Measurements from ENCODE around the gene ROR1. TPM values are rescaled to one million over a fixed set of nuclear protein-coding genes. Genes with fewer than 3 reads are reported as not detected.

Gene ROR1
- total and polyA plus RNA-seq, 2 of the 4 experiments (the other 2 are of a cell fraction), result 4.4 to 10.0 TPM

- no peak overlapping the region for H2AK5ac ChIP-seq (ENCODE audit: low read depth, low read length)
- no peak overlapping the region for H2AFZ ChIP-seq (replicated peaks; ENCODE audit: low read length, poor library complexity)
- H3K4ac ChIP-seq (ENCODE audit: low read depth, low read length), result no peak overlapping the region
- H3K9ac ChIP-seq (ENCODE audit: low read depth, low read length), result no peak overlapping the region
- no peak overlapping the region for H3K27ac ChIP-seq (ENCODE audit: insufficient read depth, low read length)
- WGBS, 2 experiments (ENCODE audit: extremely low coverage in 2 of 2, insufficient read length in 1 of 2), result 90% methylated on average over 2 of the region's 3 CpGs; no CpG with 5 or more reads in 1 of the 2 experiments
- H3K79me1 ChIP-seq (ENCODE audit: low read depth in 1 of 2, low read length in 2 of 2), result no peaks in the 10 kb centered on the region
- DNase-seq (no peak), ATAC-seq (ENCODE audit: low read depth) (no peak)
- dilution Hi-C loops (cut with HindIII; ENCODE audit: low sequenced_read_pairs, unreplicated experiment), result no loop called here
- no peak overlapping the region for H3K14ac ChIP-seq (replicated peaks; ENCODE audit: low read depth, low read length)
- H2BK20ac ChIP-seq (ENCODE audit: low read depth, low read length), result no peak overlapping the region
- no peak overlapping the region for H2BK120ac ChIP-seq (ENCODE audit: low read depth, low read length)
- no peak overlapping the region for H4K91ac ChIP-seq (ENCODE audit: insufficient read depth, low read depth, low read length)
- H4K8ac ChIP-seq (ENCODE audit: low read depth in 2 of 2, low read length in 2 of 2), result no peak overlapping the region
- H4K20me1 ChIP-seq (ENCODE audit: insufficient read depth, low read length), result no peaks in the 10 kb centered on the region
- H3K4me3 ChIP-seq (ENCODE audit: insufficient read depth, low read depth, low read length), result no peak overlapping the region
- H3K23ac ChIP-seq (ENCODE audit: low read depth, low read length), result no peak overlapping the region
- CTCF ChIA-PET, result no interaction called here
- peaks cover 2% of the 10 kb centered on the region; the same call in 1 of the 2 replicates for H3K9me1 ChIP-seq (ENCODE audit: insufficient read depth, low read length)
- H3K4me1 ChIP-seq (ENCODE audit: control insufficient read depth, insufficient read depth, low read length), result peaks cover 10% of the 10 kb centered on the region
- H3K56ac ChIP-seq (ENCODE audit: extremely low read depth, insufficient read depth, low read length), result no peak overlapping the region
- H2AK9ac ChIP-seq (replicated peaks; ENCODE audit: low read depth, low read length, poor library complexity), result no peak overlapping the region
- intact Hi-C loops (cut with micrococcal nuclease), result no loop called here
- no TSS peak for BruUV-seq (replicated peaks)
- POLR2A ChIA-PET (ENCODE audit: unreplicated experiment), result no interaction called here
- H3K4me2 ChIP-seq (ENCODE audit: low read depth, low read length), result no peak overlapping the region
- H3K18ac ChIP-seq (ENCODE audit: low read depth, low read length), result no peak overlapping the region
- TF ChIP-seq CHD1 (IDR thresholded peaks at IDR 0.05; ENCODE audit: low read depth, low read length), result no peak
- no peak for TF ChIP-seq CEBPB (IDR thresholded peaks at IDR 0.05; ENCODE audit: low read depth, low read length)
- TF ChIP-seq SMC3 (IDR thresholded peaks at IDR 0.05; ENCODE audit: low read depth, low read length), result no peak
- in situ Hi-C loops (cut with MboI; ENCODE audit: low sequenced_read_pairs), result no loop called here
- 0 out of 2 replicates have a peak, but pooled peaks cover 2% of the 10 kb centered on the region for H3K9me3 ChIP-seq (ENCODE audit: control insufficient read depth, insufficient read depth, low read length)
- no peak overlapping the region for H4K5ac ChIP-seq (ENCODE audit: low read depth, low read length)
- H2BK5ac ChIP-seq (ENCODE audit: low read depth, low read length, poor library complexity, severe bottlenecking), result no peak overlapping the region
- H3K36me3 ChIP-seq (ENCODE audit: control insufficient read depth, insufficient read depth, low read length), result no peaks in the 10 kb centered on the region
- H2BK15ac ChIP-seq (ENCODE audit: low read depth, low read length), result no peak overlapping the region
- no peaks in the 10 kb centered on the region for H3K27me3 ChIP-seq (ENCODE audit: control insufficient read depth, insufficient read depth, low read length)
Observed at GRCh38 chr1:64215576-64215975, 441.8 kb downstream of the ROR1 start.
